K562 (cell line): Measurements from ENCODE around the gene SDF4. TPM values are rescaled to one million over a fixed set of nuclear protein-coding genes. Genes with fewer than 3 reads are reported as not detected.
A peak's percentile ranks its signal among the peaks of the same experiment; 100 is the strongest.

ENCODE experiments used
- CBX8 ChIP-seq: fragments of 200-600 bp; sonication (generic); IDR thresholded peaks from 2 replicates; pipeline ENCODE4 v1.6.1; 2012; ENCODE audit warnings: borderline replicate concordance, mixed run types, low read depth, mild to moderate bottlenecking, moderate library complexity, mixed read lengths, low read length, control low read depth, inconsistent platforms; ENCODE audit not compliant: poor library complexity, severe bottlenecking; ENCODE audit errors: extremely low read depth
- CC2D1A ChIP-seq: fragments of 450-650 bp; IDR thresholded peaks from 2 replicates; pipeline ENCODE4 v1.6.1; 2017; ENCODE audit warnings: mild to moderate bottlenecking
- CREB3 ChIP-seq: fragments of 450-650 bp; conservative IDR thresholded peaks from 2 replicates; pipeline ENCODE4 v1.6.1; 2016; ENCODE audit warnings: missing genetic modification characterization, low read depth, mild to moderate bottlenecking, missing compliant biosample characterization, moderate library complexity
- NFIX ChIP-seq: fragments of 250-450 bp; sonication (Bioruptor Pico); IDR thresholded peaks from 2 replicates; pipeline ENCODE4 v1.4.0; 2020; ENCODE audit warnings: low read depth, mild to moderate bottlenecking, moderate library complexity
- NR1H2 ChIP-seq: sonication (generic); formaldehyde crosslinking; IDR thresholded peaks from 2 replicates; pipeline ENCODE4 v1.4.0; 2020; ENCODE audit warnings: mild to moderate bottlenecking, missing genetic modification reagents
- PHF21A ChIP-seq: fragments of 450-650 bp; IDR thresholded peaks from 2 replicates; pipeline ENCODE4 v1.6.1; 2017; ENCODE audit warnings: low read depth, borderline replicate concordance
- SAFB ChIP-seq: fragments of 200-400 bp; formaldehyde crosslinking; IDR thresholded peaks from 2 replicates; pipeline ENCODE4 v1.6.1; 2017; ENCODE audit warnings: low read depth, low read length, borderline replicate concordance
- SMC3 ChIP-seq: conservative IDR thresholded peaks from 2 replicates; pipeline ENCODE4 v1.6.1; 2011; ENCODE audit warnings: low read depth, low read length, improper control_type of control experiment; ENCODE audit not compliant: insufficient read depth
- TBL1XR1 ChIP-seq, 2 experiments: IDR thresholded peaks; 2 replicates each; pipeline ENCODE4 v1.6.1; 2012; ENCODE audit warnings: improper control_type of control experiment in 2 of 2, low read length in 2 of 2, mild to moderate bottlenecking in 1 of 2
- TSC22D4 ChIP-seq: fragments of 450-650 bp; IDR thresholded peaks from 2 replicates; pipeline ENCODE4 v1.6.1; 2016; ENCODE audit warnings: missing genetic modification characterization, missing biosample characterization, control low read depth
- ZBTB1 ChIP-seq: sonication (generic); formaldehyde crosslinking; IDR thresholded peaks from 2 replicates; pipeline ENCODE4 v1.8.1; 2023; ENCODE audit warnings: missing genetic modification reagents, low read depth, mild to moderate bottlenecking, borderline replicate concordance
- ZBTB33 ChIP-seq: sonication (generic); formaldehyde crosslinking; IDR thresholded peaks from 2 replicates; pipeline ENCODE4 v1.8.1; 2023; ENCODE audit warnings: mild to moderate bottlenecking, missing genetic modification reagents
- ZBTB9 ChIP-seq: fragments of 450-650 bp; formaldehyde crosslinking; IDR thresholded peaks from 2 replicates; pipeline ENCODE4 v1.4.0; 2020; ENCODE audit warnings: mild to moderate bottlenecking, moderate library complexity
- ZNF41 ChIP-seq: fragments of 250-450 bp; sonication (Bioruptor Pico); conservative IDR thresholded peaks from 2 replicates; pipeline ENCODE4 v1.4.0; 2020; ENCODE audit warnings: mild to moderate bottlenecking
- ZNF696 ChIP-seq: fragments of 250-450 bp; sonication (Bioruptor Pico); conservative IDR thresholded peaks from 2 replicates; pipeline ENCODE4 v1.4.0; 2020; ENCODE audit warnings: mild to moderate bottlenecking, moderate library complexity
- ZNF717 ChIP-seq: fragments of 250-450 bp; sonication (Bioruptor Pico); IDR thresholded peaks from 2 replicates; pipeline ENCODE4 v1.5.0; 2021
- polyA plus RNA-seq, 8 experiments: library from polyadenylated mRNA; depleted of rRNA in 4 of 8; stranded (reverse) in 5 of 8; unstranded in 3 of 8; fragments of >200 nt; fragmentation: Nextera tagmentation in 2 of 8; fragmentation: Illumina TruSeq in 1 of 8; extraction: Ambion mirVana in 2 of 8; extraction: Trizol in 1 of 8; gene quantifications; 2 replicates each; pipeline versions ENCODE4 v1.2.1 to v1.2.3, GENCODE V29; 2011 to 2014; ENCODE audit warnings: inconsistent platforms in 1 of 8, missing spikeins in 1 of 8
- total RNA-seq, 7 experiments: library from RNA; depleted of rRNA in 6 of 7; stranded (reverse); fragments of >200 nt in 6 of 7; fragmentation: Illumina TruSeq in 2 of 7; extraction: Trizol in 2 of 7; gene quantifications; 2 replicates each; pipeline versions ENCODE4 v1.2.1 to v1.2.3, GENCODE V29; 2011 to 2021; ENCODE audit warnings: low replicate concordance in 1 of 7
- TF ChIP-seq, protein P1 (sequence below): fragments of 200-800 bp; sonication (Bioruptor generic); IDR thresholded peaks from 2 replicates; pipeline ENCODE4 v1.6.1; 2017; ENCODE audit warnings: missing genetic modification characterization, missing compliant biosample characterization

The SDF4 gene
- total and polyA plus RNA-seq, 9 of the 15 experiments (the other 6 are each of a cell fraction or from before 2014, with no cell fraction given) = 0.35 to 160 (median 65.2) TPM

DNA sequence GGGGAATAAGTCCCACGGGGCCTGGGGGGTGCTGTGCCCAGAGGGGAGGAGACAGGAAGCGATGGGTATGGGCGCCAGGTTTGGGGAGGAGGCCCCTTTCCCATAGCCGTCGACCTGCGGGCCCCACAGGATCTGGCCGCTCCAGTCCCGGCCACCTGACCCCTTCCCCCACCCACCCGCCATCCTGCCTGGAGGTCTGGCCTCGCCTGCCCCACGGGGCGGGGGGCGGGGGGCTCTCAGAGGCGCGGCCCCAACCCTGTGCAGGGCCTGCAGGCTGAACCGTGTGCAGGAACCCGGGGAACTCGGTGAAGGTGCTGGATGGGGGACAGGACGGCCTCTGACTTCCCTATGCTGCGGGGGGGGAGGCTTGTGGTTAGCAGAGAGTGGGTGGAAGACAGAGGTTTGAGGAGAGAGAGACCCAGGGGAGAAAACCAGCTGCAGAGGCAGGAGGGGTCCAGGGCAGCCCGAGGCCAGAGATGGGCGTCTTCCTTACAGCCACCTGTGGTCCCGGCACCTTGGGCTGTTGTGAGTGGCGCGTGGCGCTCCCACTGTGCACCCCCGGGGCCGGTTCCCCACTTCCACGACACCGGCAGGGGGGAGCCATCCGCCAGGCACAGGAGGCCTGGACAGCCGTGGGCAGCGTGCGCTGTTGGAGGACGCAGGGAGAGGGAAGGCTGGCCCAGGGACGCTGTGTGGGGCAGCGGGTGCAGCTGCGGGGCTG lies 22.9 kb downstream of the SDF4 start (continued):
- no peak for TF ChIP-seq CBX8
- TF ChIP-seq ZBTB9 = no peak
- no peak for TF ChIP-seq CREB3
- TF ChIP-seq, protein P1, sequence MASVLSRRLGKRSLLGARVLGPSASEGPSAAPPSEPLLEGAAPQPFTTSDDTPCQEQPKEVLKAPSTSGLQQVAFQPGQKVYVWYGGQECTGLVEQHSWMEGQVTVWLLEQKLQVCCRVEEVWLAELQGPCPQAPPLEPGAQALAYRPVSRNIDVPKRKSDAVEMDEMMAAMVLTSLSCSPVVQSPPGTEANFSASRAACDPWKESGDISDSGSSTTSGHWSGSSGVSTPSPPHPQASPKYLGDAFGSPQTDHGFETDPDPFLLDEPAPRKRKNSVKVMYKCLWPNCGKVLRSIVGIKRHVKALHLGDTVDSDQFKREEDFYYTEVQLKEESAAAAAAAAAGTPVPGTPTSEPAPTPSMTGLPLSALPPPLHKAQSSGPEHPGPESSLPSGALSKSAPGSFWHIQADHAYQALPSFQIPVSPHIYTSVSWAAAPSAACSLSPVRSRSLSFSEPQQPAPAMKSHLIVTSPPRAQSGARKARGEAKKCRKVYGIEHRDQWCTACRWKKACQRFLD = no peak
- no peak for TF ChIP-seq CC2D1A
- TF ChIP-seq ZBTB33 = peak; percentile 76
- TF ChIP-seq PHF21A = 0 out of 2 replicates have a peak, but pooled peaks have one; percentile 22
- TF ChIP-seq ZBTB1 = no peak
- TF ChIP-seq NFIX (CRISPR knock-in tag) = no peak
- TF ChIP-seq ZNF717 (CRISPR knock-in tag) = no peak
- no peak for TF ChIP-seq SMC3
- TF ChIP-seq SAFB = 0 out of 2 replicates have a peak, but pooled peaks have one; percentile 56
- no peak for TF ChIP-seq TBL1XR1 (IDR thresholded peaks at IDR 0.05; ENCODE audit: low read length in 2 of 2)
- TF ChIP-seq ZNF696 (CRISPR knock-in tag) = no peak
- no peak for TF ChIP-seq ZNF41 (CRISPR knock-in tag)
- TF ChIP-seq TSC22D4 (tag) = no peak
- no peak for TF ChIP-seq NR1H2 (CRISPR knock-in tag)
